HCT116 (cell line): ENCODE data around the gene TMED10. TPM values are rescaled to one million over a fixed set of nuclear protein-coding genes. Genes with fewer than 3 reads are reported as not detected.

ENCODE experiments used
- ATAC-seq: fragments of 200-7000 bp; cut with Tn5 transposase; 2 replicates; pipeline ENCODE4 v1.9.1; 2020; ENCODE audit warnings: mild to moderate bottlenecking, moderate library complexity
- BruUV-seq: library from RNA; stranded (reverse); fragments of 400-500 nt; replicated peaks from 2 replicates; lab custom pipeline; 2021; lab: Mats Ljungman, UMichigan
- CTCF ChIA-PET: fragments of 300-600 bp; sonication (Branson Sonifier 250); formaldehyde crosslinking; loops from one replicate; lab custom pipeline; 2021; ENCODE audit warnings: antibody characterized with exemption; lab: Charles Lee
- POLR2A ChIA-PET: fragments of 300-600, 350-600 bp; sonication (Branson Sonifier 250); formaldehyde crosslinking; loops from one replicate; lab custom pipeline; 2021; ENCODE audit warnings: antibody characterized with exemption; lab: Charles Lee
- RAD21 ChIA-PET, 2 experiments: fragments of 300-600 bp; sonication (Branson Sonifier 250); formaldehyde crosslinking; loops; one replicate each; lab custom pipeline; 2023; ENCODE audit warnings: low total read pairs in 2 of 2; ENCODE audit not compliant: uncharacterized antibody in 2 of 2, unreplicated experiment in 2 of 2, low non-redundant PET in 1 of 2; lab: Charles Lee
- DNase-seq: peaks from one replicate; pipeline ENCODE4 v3.0.0-alpha.2; 2010; ENCODE audit warnings: low read depth, low spot score
- H2AFZ ChIP-seq: fragments of 200-600 bp; shearing (Covaris generic), sonication (generic); 2 replicates; pipeline ENCODE4 v1.6.1; 2017; ENCODE audit warnings: low read depth, mixed run types, mixed read lengths, antibody characterized with exemption, low read length; ENCODE audit not compliant: poor library complexity, severe bottlenecking
- H3K27ac ChIP-seq: 2 replicates; pipeline ENCODE4 v1.5.1; 2012; ENCODE audit warnings: low read depth, low read length
- H3K27me3 ChIP-seq: fragments of 200-600 bp; sonication (generic); 2 replicates; pipeline ENCODE4 v1.6.1; 2016; ENCODE audit warnings: mixed run types, low read length, mixed read lengths; ENCODE audit not compliant: insufficient read depth
- H3K36me3 ChIP-seq, 2 experiments: fragments of 200-500 bp in 1 of 2; fragments of 200-600 bp in 1 of 2; sonication (Bioruptor generic) in 1 of 2; sonication (generic) in 1 of 2; 2 replicates each; pipeline versions ENCODE4 v1.5.1 to v1.6.1; 2014 to 2016; ENCODE audit warnings: low read length in 2 of 2, inconsistent platforms in 1 of 2, mixed read lengths in 1 of 2, mixed run types in 1 of 2; ENCODE audit not compliant: insufficient read depth in 2 of 2, control insufficient read depth in 1 of 2
- H3K4me1 ChIP-seq, 2 experiments: fragments of 200-600 bp in 1 of 2; sonication (generic) in 1 of 2; 2 replicates each; pipeline versions ENCODE4 v1.5.1 to v1.6.1; 2012 to 2017; ENCODE audit warnings: low read length in 2 of 2, inconsistent platforms in 1 of 2, mild to moderate bottlenecking in 1 of 2, mixed read lengths in 1 of 2, mixed run types in 1 of 2, moderate library complexity in 1 of 2; ENCODE audit not compliant: insufficient read depth in 2 of 2, control insufficient read depth in 1 of 2
- H3K4me2 ChIP-seq: fragments of 200-600 bp; sonication (generic); 2 replicates; pipeline ENCODE4 v1.6.1; 2017; ENCODE audit warnings: mixed run types, low read length, mixed read lengths
- H3K4me3 ChIP-seq, 2 experiments: fragments of 200-600 bp in 1 of 2; sonication (generic) in 1 of 2; replicated peaks in 1 of 2; 2 replicates each; pipeline ENCODE4 v1.5.1; 2011 to 2016; ENCODE audit warnings: low read length in 2 of 2, control low read depth in 1 of 2, low read depth in 1 of 2, mild to moderate bottlenecking in 1 of 2, mixed read lengths in 1 of 2, mixed run types in 1 of 2
- H3K79me2 ChIP-seq: fragments of 200-600 bp; sonication (generic); 2 replicates; pipeline ENCODE4 v1.6.1; 2017; ENCODE audit warnings: mild to moderate bottlenecking, mixed run types, low read length, moderate library complexity, mixed read lengths; ENCODE audit not compliant: insufficient read depth
- H3K9ac ChIP-seq: fragments of 200-600 bp; sonication (generic); 2 replicates; pipeline ENCODE4 v1.6.1; 2016; ENCODE audit warnings: low read length, mixed read lengths
- H3K9me2 ChIP-seq: fragments of 200-600 bp; sonication (generic), shearing (Covaris generic); 2 replicates; pipeline ENCODE4 v1.6.1; 2017; ENCODE audit warnings: mixed run types, mild to moderate bottlenecking, moderate library complexity; ENCODE audit not compliant: insufficient read depth
- H3K9me3 ChIP-seq, 2 experiments: fragments of 200-500 bp in 1 of 2; fragments of 200-600 bp in 1 of 2; sonication (Bioruptor generic) in 1 of 2; sonication (generic) in 1 of 2; 2 replicates each; pipeline ENCODE4 v1.6.1; 2014 to 2017; ENCODE audit warnings: low read length in 2 of 2, mixed read lengths in 2 of 2, inconsistent platforms in 1 of 2, low read depth in 1 of 2, mild to moderate bottlenecking in 1 of 2, mixed run types in 1 of 2, moderate library complexity in 1 of 2; ENCODE audit not compliant: control insufficient read depth in 1 of 2, insufficient read depth in 1 of 2
- H4K20me1 ChIP-seq: fragments of 200-600 bp; sonication (generic), shearing (Covaris generic); 2 replicates; pipeline ENCODE4 v1.6.1; 2017; ENCODE audit warnings: mixed run types, mild to moderate bottlenecking, moderate library complexity; ENCODE audit not compliant: insufficient read depth
- ATF3 ChIP-seq: IDR thresholded peaks from 2 replicates; pipeline ENCODE4 v1.6.1; 2012
- CBX3 ChIP-seq: IDR thresholded peaks from 2 replicates; pipeline ENCODE4 v1.6.1; 2012; ENCODE audit warnings: low read depth
- CEBPB ChIP-seq: IDR thresholded peaks from 2 replicates; pipeline ENCODE4 v1.6.1; 2012; ENCODE audit warnings: low read depth
- JUND ChIP-seq: IDR thresholded peaks from 2 replicates; pipeline ENCODE4 v1.6.1; 2012
- MAX ChIP-seq: IDR thresholded peaks from 2 replicates; pipeline ENCODE4 v1.6.1; 2012
- POLR2A ChIP-seq: IDR thresholded peaks from 2 replicates; pipeline ENCODE4 v1.7.0; 2011; ENCODE audit warnings: borderline replicate concordance; ENCODE audit not compliant: insufficient read depth, insufficient read length; ENCODE audit errors: extremely low read depth
- RAD21 ChIP-seq: IDR thresholded peaks from 2 replicates; pipeline ENCODE4 v1.6.1; 2012; ENCODE audit warnings: low read depth, mild to moderate bottlenecking
- REST ChIP-seq: IDR thresholded peaks from 2 replicates; pipeline ENCODE4 v1.6.1; 2012; ENCODE audit warnings: low read depth
- SIN3A ChIP-seq: IDR thresholded peaks from 2 replicates; pipeline ENCODE4 v1.6.1; 2012; ENCODE audit warnings: low read depth
- SP1 ChIP-seq: IDR thresholded peaks from 2 replicates; pipeline ENCODE4 v1.6.1; 2012; ENCODE audit warnings: low read depth
- SRF ChIP-seq: IDR thresholded peaks from 2 replicates; pipeline ENCODE4 v1.6.1; 2012; ENCODE audit warnings: low read depth
- TCF7L2 ChIP-seq: IDR thresholded peaks from 2 replicates; pipeline ENCODE4 v1.7.0; 2011; ENCODE audit warnings: borderline replicate concordance, inconsistent platforms; ENCODE audit not compliant: insufficient read depth, insufficient read length; ENCODE audit errors: extremely low read depth
- ZFX ChIP-seq: fragments of 450-650 bp; IDR thresholded peaks from 2 replicates; pipeline ENCODE4 v1.6.1; 2017
- intact Hi-C: fragments of 100-400 bp; cut with micrococcal nuclease; formaldehyde crosslinking; loops from 2 replicates; pipeline ENCODE4 v1.10.0; 2022
- total RNA-seq: library from RNA; stranded (reverse); gene quantifications from one replicate; pipeline ENCODE4 v1.2.1, GENCODE V29; 2021; ENCODE audit not compliant: unreplicated experiment

The TMED10 gene
- total RNA-seq, 1 experiment from 2014 or later, result 303 TPM

GRCh38 chr14:75197338-75197737 is 20.9 kb upstream of the TMED10 start:
- H3K4me1 ChIP-seq, result peaks cover 14 to 26% of the 10 kb centered on the region in 2 experiments; a peak in 3 of 4 replicates
- H3K9ac ChIP-seq, result no peak overlapping the region
- ChIA-PET POLR2A (no interaction called here), CTCF (no interaction called here), RAD21 (no interaction called here)
- H2AFZ ChIP-seq, result no peak overlapping the region
- no peaks in the 10 kb centered on the region for H3K79me2 ChIP-seq
- H3K36me3 ChIP-seq, result no peaks in the 10 kb centered on the region
- no peak for TF ChIP-seq CEBPB
- TF ChIP-seq SP1, result no peak
- TF ChIP-seq MAX, result no peak
- no peak for TF ChIP-seq JUND
- no peak for TF ChIP-seq SIN3A
- no peak for TF ChIP-seq CBX3
- no peak for TF ChIP-seq ATF3
- TF ChIP-seq SRF, result no peak
- no peak for TF ChIP-seq ZFX
- no peak for TF ChIP-seq POLR2A
- TF ChIP-seq REST, result no peak
- TF ChIP-seq TCF7L2, result no peak
- TF ChIP-seq RAD21, result no peak
- ATAC-seq (no peak), DNase-seq (no peak)
- no peaks in the 10 kb centered on the region for H3K9me2 ChIP-seq
- H4K20me1 ChIP-seq, result no peaks in the 10 kb centered on the region
- no peaks in the 10 kb centered on the region for H3K9me3 ChIP-seq
- H3K4me2 ChIP-seq, result no peak overlapping the region
- H3K27me3 ChIP-seq, result no peaks in the 10 kb centered on the region
- intact Hi-C loops, result no loop called here
- no TSS peak for BruUV-seq
- H3K27ac ChIP-seq, result no peak overlapping the region
- no peak overlapping the region for H3K4me3 ChIP-seq
